Endothelial cell of hepatic sinusoid (primary cell): ENCODE results near the gene PTPRS.

Experiments used
- in situ Hi-C: cut with HindIII; loops from 2 replicates; pipeline ENCODE4 v1.10.0; 2017; ENCODE audit warnings: low sequenced_read_pairs

PTPRS gene

DNA sequence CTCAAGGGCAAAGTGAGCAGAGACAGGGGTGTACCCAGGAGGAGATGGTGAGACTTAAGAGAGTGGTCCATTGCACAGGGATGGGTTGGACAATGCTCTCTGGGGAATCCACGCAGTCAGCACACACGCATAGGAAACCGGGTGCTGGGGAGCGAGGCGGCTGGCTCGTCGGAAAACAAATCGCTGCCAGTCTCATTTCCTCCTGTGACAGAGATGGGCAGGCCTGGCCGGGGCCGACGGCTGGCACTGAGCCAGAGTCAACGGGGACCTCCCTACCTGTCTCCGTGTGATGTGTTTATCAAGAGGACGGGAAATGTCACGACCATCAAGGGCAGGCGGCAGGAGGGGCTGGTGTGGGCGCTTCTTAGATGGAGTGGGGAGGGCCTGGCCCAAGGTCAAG, 27.3 kb downstream of the PTPRS start:
- in situ Hi-C loops = no loop called here

DNA sequence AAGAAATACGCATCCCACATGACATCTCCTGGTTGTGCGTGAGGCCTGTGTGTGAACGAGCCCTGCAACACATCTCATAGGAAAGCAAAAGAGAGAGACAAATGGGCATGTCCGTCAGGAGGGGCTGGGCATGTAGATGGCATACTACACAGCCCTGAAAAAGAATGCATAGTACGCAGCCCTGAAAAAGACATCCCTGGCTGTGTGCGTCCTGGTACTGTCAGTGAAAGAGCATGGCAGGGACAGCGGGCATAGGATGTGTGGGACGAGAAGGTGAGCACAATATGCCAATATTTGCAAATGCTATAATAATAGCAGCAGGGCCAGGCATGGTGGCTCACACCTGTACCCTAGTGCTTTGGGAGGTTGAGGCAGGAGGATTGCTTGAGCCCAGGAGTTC, 28.6 kb downstream of the PTPRS start:
- in situ Hi-C loops = no loop called here

DNA sequence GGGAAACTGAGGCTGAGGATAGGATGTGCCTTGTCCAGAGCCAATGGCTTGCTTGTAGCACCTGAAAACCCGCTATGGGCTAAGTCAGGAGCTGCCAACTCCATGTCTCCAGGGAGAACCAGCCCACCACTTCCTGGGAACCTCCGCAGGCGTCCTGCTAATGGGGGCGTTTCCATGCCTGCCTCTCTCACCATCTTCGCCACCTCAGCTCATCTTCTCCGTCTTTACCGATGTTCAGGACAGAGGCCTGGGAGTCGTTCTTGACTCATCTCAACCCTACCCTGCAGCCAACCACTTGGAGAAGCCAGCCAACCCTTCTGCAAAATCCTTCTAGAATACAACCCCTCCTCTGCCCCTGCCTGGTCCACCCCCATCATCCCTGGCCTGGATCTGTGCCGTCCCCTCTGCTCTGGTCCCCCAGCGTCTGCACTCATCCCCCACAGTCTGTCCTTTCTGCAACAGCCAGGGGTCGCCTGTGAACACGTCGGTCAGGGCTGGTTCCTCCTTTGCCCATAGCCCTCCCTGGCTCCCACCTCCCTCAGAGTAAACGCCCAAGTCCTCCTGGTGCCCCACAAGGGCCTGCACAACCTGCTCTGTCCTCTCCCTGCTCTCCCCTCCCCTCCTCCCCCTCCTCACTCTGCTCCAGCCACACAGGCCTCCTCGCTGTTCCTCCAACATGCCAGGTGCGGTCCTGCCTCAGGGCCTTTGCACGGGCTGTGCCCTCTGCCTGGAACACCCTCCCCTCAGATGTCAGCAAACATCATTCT, 31.0 kb downstream of the PTPRS start:
- in situ Hi-C loops = no loop called here

DNA sequence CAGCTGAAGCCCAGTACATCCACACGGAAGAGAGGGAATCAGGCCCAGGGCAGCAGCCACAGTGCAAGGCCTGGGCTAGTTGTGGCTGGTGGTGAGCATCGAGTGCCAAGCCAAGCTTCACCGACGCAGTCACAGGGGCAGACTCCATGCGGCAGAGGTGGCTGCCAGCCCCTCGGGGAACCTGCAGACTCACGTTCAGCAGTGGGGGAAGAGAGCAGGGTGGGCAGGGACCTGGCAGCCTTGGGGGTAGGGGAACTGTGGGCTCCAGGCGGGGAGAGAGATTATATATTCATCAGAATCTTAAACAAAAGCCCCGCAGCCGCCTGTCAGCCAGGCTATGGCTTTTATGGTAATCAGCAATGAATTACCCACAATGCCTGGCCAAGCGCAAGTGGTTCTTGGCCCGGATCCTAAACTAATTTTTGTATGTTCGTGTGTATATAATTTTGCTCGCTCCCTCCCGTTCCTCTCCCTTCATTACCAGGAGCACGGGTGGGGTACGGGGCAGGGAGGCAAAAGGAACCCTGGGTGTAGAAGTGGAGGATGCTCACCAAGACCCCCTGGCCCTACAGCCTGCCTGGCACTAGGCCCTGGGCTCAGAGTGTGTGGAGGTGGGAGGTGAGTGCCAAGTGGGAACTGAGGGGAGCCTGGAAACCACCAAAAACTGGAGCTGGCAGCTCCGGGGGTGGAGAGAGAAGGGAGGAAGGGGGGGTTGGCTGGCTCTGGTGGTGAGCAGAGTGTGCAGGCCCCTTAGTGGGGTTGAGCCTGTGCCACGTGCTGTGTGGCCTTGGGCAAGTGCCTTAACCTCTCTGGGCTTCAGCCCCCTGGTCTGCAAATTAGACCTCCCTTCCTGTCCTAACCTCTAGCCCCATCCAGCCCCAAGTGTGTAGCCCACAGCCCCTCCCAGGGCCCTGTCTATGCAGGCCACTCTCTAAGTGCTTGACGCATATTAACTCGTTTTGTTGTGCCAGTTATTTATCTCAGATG, 31.9 kb downstream of the PTPRS start:
- in situ Hi-C loops = no loop called here

DNA sequence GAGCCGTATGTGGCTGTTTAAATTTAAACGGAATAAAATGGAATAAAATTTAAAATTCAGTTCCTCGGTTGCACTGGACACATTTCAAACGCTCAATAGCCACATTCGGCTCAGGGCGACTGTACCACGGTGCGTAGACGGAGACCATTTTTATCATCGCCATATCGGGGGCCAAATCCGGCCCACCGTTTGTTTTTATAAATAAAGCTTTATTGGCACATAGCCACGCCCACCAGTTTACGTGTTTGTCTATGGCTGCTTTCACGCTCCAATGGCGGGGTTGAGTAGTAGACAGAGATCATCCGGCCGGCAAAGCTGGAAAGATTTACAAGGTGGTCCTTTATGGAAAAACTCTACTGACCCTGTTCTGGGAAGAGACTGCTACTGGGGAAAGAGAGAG, 33.0 kb downstream of the PTPRS start:
- in situ Hi-C loops = no loop called here

DNA sequence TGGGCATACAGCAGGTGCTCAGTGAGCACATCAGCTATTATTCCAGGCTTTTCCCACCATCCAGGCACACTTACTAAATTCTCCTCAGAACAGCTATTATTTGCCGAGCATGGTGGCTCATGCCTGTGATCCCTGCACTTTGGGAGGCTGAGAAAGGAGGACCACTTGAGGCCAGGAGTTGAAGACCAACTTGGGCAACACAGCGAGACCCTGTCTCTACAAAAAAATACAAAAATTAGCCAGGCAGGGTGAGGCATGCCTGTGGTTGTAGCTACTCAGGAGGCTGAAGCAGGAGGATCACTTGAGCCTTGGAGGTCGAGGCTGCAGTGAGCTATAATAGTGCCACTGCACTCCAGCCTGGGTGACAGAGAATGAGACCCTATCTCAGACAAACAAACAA, 35.4 kb downstream of the PTPRS start:
- in situ Hi-C loops = no loop called here

DNA sequence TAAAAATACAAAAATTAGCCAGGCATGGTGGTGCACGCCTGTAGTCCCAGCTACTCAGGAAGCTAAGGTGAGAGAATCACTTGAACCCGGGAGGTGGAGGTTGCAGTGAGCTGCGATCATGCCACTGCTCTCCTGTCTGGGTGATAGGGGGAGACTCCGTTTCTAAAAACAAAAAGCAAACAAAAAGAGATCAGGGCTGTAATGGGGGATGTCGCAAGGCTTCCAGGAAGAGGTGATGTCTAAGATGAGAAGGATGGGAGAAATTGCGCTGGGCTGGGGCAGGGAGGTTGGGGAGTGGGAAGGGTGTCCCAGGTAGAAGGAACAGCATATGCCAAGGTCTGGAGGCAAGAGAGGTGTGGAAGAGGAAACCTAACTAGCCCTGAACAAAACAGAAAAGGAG, 36.1 kb downstream of the PTPRS start:
- in situ Hi-C loops = no loop called here

DNA sequence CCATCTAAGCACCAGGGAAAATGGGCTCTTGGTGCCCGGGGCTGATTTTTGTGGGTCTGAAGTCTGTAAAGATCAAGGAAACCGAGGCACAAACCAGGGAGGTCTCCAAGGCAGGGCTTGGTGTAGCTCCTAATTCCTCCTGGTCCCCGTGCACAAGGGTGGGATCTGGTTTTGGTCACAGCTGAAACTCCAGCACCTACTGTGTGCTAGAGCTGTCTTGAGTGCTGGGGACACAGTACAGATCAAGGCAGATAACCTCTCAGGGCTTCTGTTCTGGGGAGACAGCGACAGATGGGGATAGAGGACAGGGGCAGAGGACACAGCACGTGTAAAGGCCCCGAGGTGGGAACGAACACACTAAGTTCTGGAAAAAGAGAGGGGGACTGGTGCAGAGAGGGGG, 37.4 kb downstream of the PTPRS start:
- in situ Hi-C loops = no loop called here

DNA sequence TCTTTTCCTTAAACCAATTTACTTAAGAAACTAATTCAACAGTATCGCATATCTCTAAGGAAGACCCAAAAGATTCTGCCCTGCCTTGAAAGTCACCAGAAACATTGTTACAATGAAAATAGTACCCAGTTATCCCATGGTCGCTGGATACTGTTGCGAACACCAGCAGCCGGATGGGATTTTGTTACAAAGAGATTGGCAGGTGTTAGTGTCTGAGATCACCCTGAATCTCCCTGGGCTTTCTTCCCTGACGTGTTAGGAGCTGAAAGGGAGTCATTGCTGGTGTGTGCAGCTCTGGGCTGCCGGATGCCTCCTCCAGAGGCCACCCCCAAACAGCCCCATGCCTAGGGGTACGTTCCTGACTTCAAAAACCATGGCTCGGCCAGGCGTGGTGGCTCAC, 38.2 kb downstream of the PTPRS start:
- in situ Hi-C loops = no loop called here

DNA sequence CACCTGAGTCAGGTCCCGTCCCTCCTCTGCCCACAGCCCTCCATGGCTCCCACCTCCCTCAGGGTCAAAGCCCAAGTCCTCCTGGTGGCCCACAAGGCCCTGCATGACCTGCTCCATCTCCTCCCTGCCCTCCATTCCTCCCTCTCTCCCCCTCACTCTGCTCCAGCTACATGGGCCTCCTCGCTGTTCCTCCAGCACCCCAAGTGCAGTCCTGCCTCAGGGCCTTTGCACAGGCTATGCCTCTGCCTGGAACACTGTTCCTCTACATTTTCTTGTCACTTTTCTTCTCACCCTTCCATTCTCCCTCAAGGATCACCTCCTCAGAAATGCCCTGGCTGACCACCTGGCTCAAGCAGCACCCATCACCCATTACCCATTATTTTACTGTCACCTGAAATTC, 41.5 kb downstream of the PTPRS start:
- in situ Hi-C loops = no loop called here

DNA sequence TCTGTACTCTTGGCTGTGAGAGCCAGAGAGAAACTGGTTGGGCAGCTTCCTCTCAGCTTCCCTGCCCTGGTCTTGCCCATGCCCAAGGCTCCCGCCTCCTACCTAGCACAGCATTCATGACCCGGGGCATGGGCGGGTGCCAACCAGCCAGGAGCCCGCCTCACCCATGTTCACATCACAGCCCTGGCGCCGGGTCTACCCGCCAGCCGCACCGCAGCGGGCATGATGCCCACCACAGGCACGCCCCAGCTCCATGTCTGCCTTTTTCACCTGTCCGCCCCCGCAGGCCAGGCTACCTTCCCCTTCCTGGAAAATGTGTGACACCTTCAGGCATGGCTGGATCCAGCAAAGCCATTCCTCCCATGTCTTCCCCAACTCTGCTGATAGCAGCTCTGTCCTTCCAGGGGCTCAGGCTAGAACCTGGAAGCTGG, 42.1 kb downstream of the PTPRS start:
- in situ Hi-C loops = no loop called here

DNA sequence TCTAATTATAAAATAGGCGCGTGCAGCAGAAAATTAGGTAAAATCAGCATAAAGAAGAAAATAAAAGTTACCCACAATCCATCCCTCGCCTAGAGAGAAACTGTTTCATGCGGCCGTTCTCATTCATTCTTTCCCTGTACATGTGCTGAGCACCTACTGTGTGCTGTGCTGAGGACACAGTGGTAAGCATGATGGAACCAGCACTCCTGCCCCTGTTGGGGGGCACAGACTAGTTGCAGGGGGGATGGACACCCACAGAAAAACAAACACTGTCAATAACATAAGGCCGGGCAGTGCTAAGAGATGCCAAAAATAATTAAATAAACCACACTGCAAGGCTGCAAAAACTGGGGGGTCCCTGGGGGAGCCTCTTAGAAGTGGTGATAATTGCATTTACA, 43.3 kb downstream of the PTPRS start:
- in situ Hi-C loops = no loop called here

DNA sequence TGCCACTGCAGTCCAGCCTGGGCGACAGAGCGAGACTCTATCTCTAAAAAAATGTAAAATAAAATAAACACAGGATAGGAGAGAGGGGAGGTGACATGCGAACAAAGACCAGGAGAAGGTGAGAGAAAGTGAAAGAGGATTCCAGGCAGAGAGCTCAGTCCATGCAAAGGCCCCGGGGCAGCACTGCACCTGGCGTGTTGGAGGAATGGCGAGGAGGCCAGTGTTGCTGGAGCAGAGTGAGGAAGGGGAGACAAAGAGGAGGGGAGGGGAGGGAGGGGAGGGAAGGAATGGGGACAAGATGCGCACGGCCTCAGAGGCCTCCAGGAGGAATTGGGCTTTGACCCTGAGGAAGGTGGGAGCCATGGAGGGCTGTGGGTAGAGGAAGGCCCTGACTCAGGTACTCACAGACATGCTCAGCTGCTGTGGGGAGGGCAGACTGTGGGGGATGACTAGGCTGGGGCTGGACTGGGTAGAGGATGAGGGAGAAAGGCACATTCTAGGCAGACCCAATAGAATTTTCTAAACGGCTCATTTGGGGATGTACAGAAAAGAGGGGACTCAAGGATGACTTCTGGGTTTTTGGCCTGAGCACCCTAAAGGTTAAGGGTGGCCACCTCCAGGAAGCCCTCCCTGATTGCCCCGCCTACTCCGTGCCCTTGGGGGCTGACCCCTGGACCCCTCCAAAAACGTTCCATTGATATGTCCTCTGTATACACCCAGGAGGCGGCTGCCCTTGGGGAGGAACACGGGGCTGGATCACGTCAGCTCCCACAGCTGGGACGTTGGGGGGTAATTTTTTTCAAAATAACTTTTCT, 43.9 kb downstream of the PTPRS start:
- in situ Hi-C loops = no loop called here

DNA sequence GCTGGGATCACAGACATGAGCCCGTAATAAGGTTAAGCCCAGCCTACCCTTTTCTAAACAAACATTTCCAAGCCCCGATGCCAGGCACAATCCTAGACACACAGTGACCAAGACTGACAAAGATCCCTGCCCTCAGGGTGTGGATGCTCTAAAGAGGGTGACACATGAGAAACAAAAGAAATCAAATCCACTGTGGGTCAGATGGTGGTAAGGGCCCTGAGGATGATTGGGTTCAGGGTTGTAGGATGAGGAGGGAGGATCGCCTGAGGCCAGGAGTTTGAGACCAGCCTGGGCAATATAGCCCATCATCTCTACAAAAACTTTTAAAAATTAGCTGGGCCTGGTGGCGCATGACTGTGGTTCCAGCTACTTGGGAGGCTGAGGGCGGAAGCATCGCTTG, 44.6 kb downstream of the PTPRS start:
- in situ Hi-C loops = no loop called here

DNA sequence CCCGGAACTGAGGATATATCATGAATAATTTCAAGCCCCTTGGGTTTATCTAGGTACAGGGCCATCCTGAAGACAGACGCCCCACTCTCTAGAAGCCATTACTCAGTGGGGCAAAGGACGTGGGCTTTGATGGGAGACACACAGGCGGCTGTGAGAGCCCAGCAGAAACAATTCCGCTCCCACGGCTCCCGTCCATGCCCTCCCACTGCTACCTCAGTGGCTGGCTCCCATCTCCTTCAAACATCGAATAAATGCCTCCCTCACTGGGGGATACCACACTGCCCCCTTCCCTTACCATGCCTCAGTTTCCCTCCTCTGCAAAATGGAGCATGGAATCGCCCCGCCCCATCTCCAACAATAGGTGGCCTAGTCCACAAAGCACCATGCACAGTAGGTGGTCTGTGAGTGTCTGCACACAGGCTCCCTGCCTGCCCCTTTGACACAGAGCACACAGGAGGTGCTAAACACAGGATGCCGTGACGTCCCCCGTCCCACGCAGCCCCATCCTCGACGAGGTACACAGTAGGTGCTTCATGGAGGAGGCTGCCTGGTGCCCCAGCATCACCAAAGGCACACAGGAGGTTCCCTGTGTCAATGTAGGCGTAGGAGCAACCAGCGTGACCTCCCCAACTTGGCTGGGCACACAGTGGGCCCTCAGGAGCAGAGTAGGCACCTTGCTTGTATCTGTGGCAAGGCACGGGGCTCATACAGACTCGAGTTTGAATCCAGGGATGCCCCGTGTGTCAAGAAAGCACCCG, 46.0 kb downstream of the PTPRS start:
- in situ Hi-C loops = no loop called here

DNA sequence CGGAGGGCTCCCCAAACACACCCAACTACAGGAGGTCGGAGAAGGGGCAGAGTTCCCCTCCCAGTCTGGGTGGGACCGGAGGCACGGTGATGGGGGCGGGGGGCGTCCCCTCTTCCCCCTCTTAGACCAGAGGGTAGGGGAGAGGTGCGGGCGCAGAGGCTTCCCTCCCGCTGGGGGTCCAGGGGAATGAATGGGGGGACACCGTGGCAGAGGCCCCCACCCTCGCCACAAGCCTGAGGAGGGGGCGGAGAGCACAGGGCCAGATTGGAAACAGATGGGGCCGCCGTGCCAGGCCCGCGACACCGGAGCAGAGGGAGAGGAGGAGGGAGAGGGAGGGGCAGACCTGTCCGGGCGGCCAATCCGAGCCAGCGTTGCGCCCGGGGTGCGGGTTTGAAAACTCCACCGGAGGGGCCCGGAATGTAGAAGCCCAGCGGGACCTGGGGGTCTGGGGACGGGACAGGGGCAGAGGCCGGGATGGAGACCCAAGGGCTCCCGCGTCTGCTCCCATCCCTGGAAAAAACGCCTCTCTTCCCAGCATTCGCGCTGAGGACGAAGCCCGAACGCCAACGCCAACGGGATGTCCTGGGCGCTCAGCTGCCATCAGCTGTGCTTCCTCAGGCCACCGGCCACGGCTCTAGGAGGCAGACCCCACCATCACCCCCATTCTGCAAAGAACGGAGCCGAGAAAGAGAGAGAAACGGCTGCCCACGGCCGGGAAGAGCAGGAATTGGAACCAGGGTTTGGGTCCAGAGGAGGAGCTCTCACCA, 46.8 kb downstream of the PTPRS start:
- in situ Hi-C loops = no loop called here

DNA sequence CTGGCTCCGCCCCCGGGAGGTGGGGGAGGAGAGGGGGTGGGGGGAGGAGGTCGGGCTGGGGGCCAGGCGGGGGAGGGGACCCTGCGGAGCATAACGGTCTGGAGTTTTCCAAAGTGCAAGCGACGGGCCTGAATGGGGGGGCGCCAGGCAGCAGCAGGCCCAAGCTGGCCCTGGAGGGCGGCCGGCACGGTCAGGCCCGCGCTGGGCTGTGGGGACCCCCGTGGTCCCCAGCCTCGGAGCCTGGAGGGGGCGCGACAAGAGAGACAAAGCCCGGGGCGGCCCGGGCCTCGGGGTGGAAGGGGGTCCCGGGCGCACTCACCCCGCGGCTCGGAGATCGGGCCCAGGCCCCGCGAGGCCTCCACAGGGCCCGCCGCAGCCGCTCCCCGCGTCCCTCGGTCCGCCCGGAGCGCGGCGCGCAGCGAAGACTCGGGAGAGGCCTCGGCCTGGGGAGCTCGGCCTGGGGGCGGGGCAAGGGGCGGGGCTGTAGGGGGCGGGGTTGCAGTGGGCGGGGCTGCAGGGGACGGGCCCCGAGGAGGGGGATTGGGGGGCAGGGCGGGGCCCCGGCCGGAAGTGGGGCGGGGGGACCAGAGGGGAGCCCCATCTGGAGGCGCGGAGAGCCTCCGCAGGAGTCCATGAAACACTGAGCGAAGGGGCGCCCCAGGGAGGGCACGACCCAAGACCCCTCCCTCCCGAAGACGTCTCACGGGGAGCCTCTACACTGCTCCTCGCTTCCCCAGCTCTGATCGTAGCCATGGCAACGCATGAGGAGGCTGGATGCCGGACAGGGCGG, 47.6 kb downstream of the PTPRS start:
- in situ Hi-C loops = no loop called here

DNA sequence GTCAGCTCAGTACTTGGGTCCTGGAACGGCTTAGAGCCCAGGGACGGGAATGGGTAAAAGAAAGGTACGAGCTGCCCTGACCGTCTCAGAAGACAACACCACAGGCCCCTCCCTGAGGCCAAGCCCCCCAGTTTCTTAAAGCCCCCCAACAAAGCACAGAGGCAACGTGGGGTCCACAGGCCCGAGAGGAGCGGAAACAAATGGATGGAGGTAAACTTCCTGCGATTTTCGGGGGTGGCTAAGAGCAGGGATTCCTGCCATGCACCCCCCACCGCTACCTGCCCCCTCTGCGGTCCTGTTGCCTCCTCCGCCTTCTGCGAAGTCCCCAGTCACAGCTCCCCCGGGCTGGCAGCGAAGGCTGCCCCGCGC, 48.2 kb downstream of the PTPRS start:
- in situ Hi-C loops = no loop called here

DNA sequence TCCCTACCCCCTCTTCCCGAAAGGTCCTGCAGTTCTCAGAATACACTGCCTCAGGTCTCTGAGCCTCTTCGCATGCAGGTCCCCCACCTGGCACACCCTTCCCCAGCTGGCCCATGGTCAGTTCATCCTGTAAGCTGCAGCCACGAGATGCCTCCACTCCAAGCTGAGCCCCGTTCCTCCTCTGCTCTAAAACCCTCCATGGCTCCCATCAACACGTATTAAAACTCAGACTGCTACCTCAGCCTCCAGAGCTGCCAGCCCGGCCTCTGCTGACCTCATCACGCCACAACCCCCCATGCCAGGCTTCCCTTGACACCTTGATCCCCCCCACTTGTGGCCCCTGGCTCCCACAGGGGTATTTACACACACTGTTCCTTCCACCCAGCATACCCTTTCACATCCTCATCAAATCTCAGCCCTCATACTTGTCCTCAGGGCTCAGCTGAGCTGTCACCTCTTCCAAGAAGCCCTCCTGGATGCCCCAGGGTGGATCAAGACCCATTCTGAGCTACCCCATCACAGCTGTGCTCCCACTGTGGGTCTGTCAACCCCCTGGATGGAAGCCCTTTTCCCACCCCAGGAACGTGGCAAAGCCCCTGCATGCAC, 48.9 kb downstream of the PTPRS start:
- in situ Hi-C loops = no loop called here
